MM.1S (cell line): Measurements from ENCODE around the gene MAP2.

Experiments
- CTCF ChIP-seq: fragments of 300-600 bp; sonication (generic); IDR thresholded peaks from 2 replicates; pipeline ENCODE4 v1.5.1; 2016; ENCODE audit warnings: antibody characterized with exemption, low read length, mixed read lengths
- EZH2phosphoT487 ChIP-seq: fragments of 300-600 bp; sonication (generic); IDR thresholded peaks from 2 replicates; pipeline ENCODE4 v1.6.1; 2018; ENCODE audit warnings: antibody characterized with exemption, low read length

GRCh38 chr2:209512971-209513370 is 89.1 kb downstream of the MAP2 start:
- no peak for TF ChIP-seq CTCF
- TF ChIP-seq EZH2phosphoT487: no peak
